Measurements from ENCODE around the gene ANK3. TPM values are rescaled to one million over a fixed set of nuclear protein-coding genes. Genes with fewer than 3 reads are reported as not detected.

ANK3 gene
- total RNA-seq, 1 donor from 2014 or later, result 12.6 TPM

GRCh38 chr10:60122190-60122589, 267.5 kb downstream of the ANK3 start:
- Mint-ChIP-seq H3K9me3 (ENCODE audit: unreplicated experiment) (no peaks in the 10 kb centered on the region), H3K36me3 (ENCODE audit: low read depth, unreplicated experiment) (no peaks in the 10 kb centered on the region), H3K4me1 (ENCODE audit: unreplicated experiment) (no peaks in the 10 kb centered on the region), H3K4me3 (ENCODE audit: unreplicated experiment) (no peak overlapping the region), H3K27me3 (ENCODE audit: unreplicated experiment) (no peaks in the 10 kb centered on the region), H3K27ac (ENCODE audit: unreplicated experiment) (no peak overlapping the region)
- DNase-seq (ENCODE audit: low spot score), result no peak
- TF ChIP-seq, protein P1, sequence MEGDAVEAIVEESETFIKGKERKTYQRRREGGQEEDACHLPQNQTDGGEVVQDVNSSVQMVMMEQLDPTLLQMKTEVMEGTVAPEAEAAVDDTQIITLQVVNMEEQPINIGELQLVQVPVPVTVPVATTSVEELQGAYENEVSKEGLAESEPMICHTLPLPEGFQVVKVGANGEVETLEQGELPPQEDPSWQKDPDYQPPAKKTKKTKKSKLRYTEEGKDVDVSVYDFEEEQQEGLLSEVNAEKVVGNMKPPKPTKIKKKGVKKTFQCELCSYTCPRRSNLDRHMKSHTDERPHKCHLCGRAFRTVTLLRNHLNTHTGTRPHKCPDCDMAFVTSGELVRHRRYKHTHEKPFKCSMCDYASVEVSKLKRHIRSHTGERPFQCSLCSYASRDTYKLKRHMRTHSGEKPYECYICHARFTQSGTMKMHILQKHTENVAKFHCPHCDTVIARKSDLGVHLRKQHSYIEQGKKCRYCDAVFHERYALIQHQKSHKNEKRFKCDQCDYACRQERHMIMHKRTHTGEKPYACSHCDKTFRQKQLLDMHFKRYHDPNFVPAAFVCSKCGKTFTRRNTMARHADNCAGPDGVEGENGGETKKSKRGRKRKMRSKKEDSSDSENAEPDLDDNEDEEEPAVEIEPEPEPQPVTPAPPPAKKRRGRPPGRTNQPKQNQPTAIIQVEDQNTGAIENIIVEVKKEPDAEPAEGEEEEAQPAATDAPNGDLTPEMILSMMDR (IDR thresholded peaks at IDR 0.05; ENCODE audit: unreplicated experiment), result no peak

- Mint-ChIP-seq H3K4me1 (ENCODE audit: unreplicated experiment) (no peaks in the 10 kb centered on the region), H3K4me3 (ENCODE audit: unreplicated experiment) (no peak overlapping the region), H3K27ac (ENCODE audit: unreplicated experiment) (no peak overlapping the region), H3K36me3 (ENCODE audit: low read depth, unreplicated experiment) (no peaks in the 10 kb centered on the region), H3K27me3 (ENCODE audit: unreplicated experiment) (no peaks in the 10 kb centered on the region), H3K9me3 (ENCODE audit: unreplicated experiment) (no peaks in the 10 kb centered on the region)
- TF ChIP-seq, protein P1 (IDR thresholded peaks at IDR 0.05; ENCODE audit: unreplicated experiment), result peak; percentile 56
- peak; percentile 46 for DNase-seq (ENCODE audit: low spot score)
Observed at GRCh38 chr10:60114765-60115586, 274.7 kb downstream of the ANK3 start.

- H3K4me1 Mint-ChIP-seq (ENCODE audit: unreplicated experiment), result no peaks in the 10 kb centered on the region
- no peak overlapping the region for H3K27ac Mint-ChIP-seq (ENCODE audit: unreplicated experiment)
- no peaks in the 10 kb centered on the region for H3K9me3 Mint-ChIP-seq (ENCODE audit: unreplicated experiment)
- H3K4me3 Mint-ChIP-seq (ENCODE audit: unreplicated experiment), result no peak overlapping the region
- no peaks in the 10 kb centered on the region for H3K27me3 Mint-ChIP-seq (ENCODE audit: unreplicated experiment)
- DNase-seq (ENCODE audit: low spot score), result no peak
- TF ChIP-seq, protein P1 (IDR thresholded peaks at IDR 0.05; ENCODE audit: unreplicated experiment), result no peak
- no peaks in the 10 kb centered on the region for H3K36me3 Mint-ChIP-seq (ENCODE audit: low read depth, unreplicated experiment)
Observed at GRCh38 chr10:60110739-60111138, 278.9 kb downstream of the ANK3 start.

GRCh38 chr10:60107308-60107976, 282.2 kb downstream of the ANK3 start:
- Mint-ChIP-seq H3K4me1 (ENCODE audit: unreplicated experiment) (no peaks in the 10 kb centered on the region), H3K4me3 (ENCODE audit: unreplicated experiment) (no peak overlapping the region), H3K36me3 (ENCODE audit: low read depth, unreplicated experiment) (no peaks in the 10 kb centered on the region)

More at GRCh38 chr10:60107308-60107976, 282.2 kb downstream of the ANK3 start:
- no peaks in the 10 kb centered on the region for H3K9me3 Mint-ChIP-seq (ENCODE audit: unreplicated experiment)
- no peak overlapping the region for H3K27ac Mint-ChIP-seq (ENCODE audit: unreplicated experiment)
- no peak for DNase-seq (ENCODE audit: low spot score)
- peaks cover 3% of the 10 kb centered on the region for H3K27me3 Mint-ChIP-seq (ENCODE audit: unreplicated experiment)
- TF ChIP-seq, protein P1 (IDR thresholded peaks at IDR 0.05; ENCODE audit: unreplicated experiment), result no peak

All from endothelial cell (in vitro differentiated cells).